GM12864 (cell line): Measurements from ENCODE around the gene ARID1B.
A peak's percentile ranks its signal among the peaks of the same experiment; 100 is the strongest.

Source experiments
- DNase-seq: peaks from one replicate; pipeline ENCODE4 v3.0.0-alpha.2; 2011; ENCODE audit warnings: low read depth
- H3K4me3 ChIP-seq: 2 replicates; pipeline ENCODE4 v1.5.1; 2011; ENCODE audit warnings: mild to moderate bottlenecking, low read depth, low read length, control low read depth
- CTCF ChIP-seq: IDR thresholded peaks from 2 replicates; pipeline ENCODE4 v1.5.1; 2011; ENCODE audit warnings: low read depth, mild to moderate bottlenecking, moderate library complexity, low read length, control low read depth, inconsistent platforms; ENCODE audit errors: missing control alignments

ARID1B gene

DNA sequence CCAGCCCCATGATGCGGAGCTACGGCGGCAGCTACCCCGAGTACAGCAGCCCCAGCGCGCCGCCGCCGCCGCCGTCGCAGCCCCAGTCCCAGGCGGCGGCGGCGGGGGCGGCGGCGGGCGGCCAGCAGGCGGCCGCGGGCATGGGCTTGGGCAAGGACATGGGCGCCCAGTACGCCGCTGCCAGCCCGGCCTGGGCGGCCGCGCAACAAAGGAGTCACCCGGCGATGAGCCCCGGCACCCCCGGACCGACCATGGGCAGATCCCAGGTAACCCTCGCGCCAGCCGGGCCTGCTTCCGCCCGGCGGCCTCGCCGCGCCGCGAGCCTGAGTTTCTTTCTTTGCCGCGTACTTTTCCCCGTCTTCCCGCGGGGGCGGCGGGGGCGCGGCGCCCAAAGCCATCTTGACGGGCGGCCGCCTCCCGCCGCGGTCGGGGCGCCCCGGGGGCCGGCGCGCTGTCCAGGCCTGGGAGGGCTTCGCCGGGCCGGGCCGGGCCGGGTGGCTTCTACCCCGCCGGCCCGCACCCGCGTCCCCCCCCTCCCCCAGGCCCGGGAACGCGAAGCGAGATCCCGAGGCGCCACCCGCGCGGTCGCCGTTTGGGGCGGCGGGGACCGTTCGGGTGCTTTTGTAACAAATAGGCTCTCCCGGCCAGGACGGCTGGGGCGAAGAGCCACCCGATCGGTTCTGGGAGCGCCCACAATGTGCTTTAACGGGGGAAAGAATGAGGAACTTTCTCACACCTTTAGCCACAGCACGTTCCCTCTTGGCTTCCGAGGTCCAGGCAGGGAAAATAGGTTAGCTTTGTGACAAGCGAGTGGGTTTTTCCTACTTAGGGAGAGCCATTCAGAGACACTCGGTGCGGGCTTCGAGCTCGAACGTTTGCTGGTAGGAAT is 2.3 kb downstream of the ARID1B start:
- peak; percentile 3 for TF ChIP-seq CTCF
- peak overlapping the region; percentile 63 for H3K4me3 ChIP-seq
- no peak for DNase-seq

- peak overlapping the region; percentile 63 for H3K4me3 ChIP-seq
- DNase-seq: peak; percentile 70
- TF ChIP-seq CTCF: no peak
Observed at GRCh38 chr6:156780102-156780641, 3.0 kb downstream of the ARID1B start.

- DNase-seq: no peak
- TF ChIP-seq CTCF: no peak
- peak overlapping the region; percentile 63 for H3K4me3 ChIP-seq
Observed at GRCh38 chr6:156780962-156781853, 4.0 kb downstream of the ARID1B start.

DNA sequence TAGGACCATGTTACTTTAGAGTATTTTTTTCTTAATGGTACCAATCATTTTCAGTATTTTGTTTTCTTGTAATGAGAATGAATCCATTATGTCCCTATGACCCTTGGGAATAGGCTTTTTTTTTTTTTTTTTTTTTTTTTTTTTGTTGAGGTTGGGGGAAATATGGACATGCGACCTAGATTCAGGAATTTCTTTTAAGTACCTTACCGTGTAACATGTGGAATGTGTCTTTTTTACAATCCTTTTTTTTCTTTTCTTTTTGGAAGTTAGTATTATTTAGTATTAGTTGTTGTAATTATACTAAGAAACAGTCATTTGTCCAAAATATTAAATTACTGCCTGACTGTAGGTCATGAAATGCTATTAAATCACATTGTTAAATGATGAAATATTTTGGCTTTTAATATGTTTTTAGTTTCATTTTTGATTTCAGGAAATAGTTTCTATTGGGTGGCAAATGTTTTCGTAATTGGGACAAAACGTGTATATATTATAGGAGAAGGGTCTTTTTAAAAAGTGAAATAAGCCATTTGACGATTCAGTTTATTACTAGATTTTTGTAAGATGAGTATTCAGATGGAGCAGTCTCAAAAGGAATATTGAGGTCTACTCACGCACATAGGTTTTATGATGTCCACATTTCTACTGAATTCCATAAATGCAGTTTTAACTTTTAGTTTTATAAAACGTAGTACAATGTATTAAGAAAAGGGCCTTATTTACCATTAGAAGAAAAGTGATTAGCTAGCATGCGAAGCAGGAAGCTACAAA is 4.9 kb downstream of the ARID1B start:
- H3K4me3 ChIP-seq: peak overlapping the region; percentile 63
- DNase-seq: no peak
- no peak for TF ChIP-seq CTCF

DNA sequence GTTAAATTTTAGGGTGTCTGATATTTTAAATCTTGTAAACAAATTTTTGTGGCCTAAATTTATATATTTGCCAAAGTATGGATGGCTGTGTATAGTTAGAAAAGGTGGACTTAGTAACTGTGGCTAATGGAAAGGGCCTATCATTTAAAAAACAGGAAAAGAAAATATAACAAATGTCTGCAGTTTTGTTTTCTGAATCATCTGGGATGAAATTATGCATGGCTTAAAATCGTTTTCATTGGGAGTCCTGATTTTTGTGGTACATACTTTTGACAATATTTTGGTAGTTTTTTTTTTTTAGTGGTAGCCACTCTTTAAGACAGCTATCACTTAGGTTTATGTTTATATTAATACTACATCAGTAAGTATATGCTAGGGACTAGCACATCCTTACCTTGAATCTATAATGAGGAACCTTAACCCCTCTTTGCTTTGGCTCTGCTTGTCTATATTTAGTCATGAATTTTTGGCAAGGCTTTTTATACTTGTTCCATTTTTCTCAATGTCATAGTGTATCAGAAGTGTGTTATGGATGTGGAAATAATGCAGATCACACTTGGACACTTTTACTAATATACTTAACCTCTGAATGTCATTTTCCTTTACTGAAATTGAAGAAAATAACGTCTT is 5.6 kb downstream of the ARID1B start:
- H3K4me3 ChIP-seq: peak overlapping the region; percentile 63
- TF ChIP-seq CTCF: no peak
- no peak for DNase-seq

GRCh38 chr6:156783958-156784357 is 6.8 kb downstream of the ARID1B start:
- no peak overlapping the region for H3K4me3 ChIP-seq
- TF ChIP-seq CTCF: no peak
- no peak for DNase-seq
